HTERT RPE-1 (cell line): Measurements from ENCODE around the gene NUP210L.
"Not testable (repeated sequence)": the region's sequence is repeated elsewhere in the genome, so short reads cannot be mapped to it uniquely, and the experiment has no call there.

Experiments used
- in situ Hi-C: fragments of 300-500 bp; cut with MboI; formaldehyde crosslinking; loops from 4 replicates; pipeline ENCODE4 v1.14.3; 2020; ENCODE audit warnings: low sequenced_read_pairs

NUP210L gene

DNA sequence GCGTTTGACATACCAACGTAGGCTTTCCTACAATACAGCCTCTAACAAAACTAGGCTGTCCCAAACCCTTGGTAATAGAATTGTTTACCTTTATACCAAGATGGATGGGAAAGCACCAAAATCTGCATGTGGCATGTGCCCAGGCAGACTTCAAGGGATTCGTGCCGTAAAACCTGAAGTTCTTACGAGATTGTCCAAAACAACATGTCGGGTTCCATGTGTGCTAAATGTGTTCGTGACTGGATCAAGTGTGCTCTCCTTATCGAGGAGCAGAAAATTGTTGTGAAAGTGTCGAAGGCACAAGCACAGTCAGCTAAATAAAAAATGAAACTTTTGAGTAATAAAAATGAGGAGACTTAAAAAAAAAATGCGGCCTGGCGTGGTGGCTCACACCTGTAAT is 159.2 kb downstream of the NUP210L start:
- in situ Hi-C loops: no loop called here

GRCh38 chr1:153995202-153995601 is 159.7 kb downstream of the NUP210L start:
- in situ Hi-C loops: no loop called here

GRCh38 chr1:153991806-153992205 is 163.1 kb downstream of the NUP210L start:
- in situ Hi-C loops: no loop called here

DNA sequence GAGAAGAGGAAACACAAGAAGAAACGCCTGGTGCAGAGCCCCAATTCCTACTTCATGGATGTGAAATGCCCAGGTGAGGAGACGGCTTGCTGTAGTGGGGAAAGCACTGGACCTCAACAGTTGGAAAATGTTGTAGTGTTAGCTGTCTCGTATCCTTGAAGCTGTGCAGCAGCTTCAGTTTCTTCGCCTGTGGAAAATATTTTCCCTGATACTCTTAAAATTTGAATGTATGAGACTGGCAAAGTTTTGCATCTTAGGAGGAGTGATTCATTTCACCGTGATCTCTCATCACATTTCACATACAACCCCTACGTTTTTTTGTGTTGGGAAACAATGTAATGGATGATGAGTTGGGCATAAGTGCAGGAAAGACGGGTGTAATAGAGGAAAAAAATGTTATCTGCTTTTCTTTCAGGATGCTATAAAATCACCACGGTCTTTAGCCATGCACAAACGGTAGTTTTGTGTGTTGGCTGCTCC is 163.7 kb downstream of the NUP210L start:
- in situ Hi-C loops: no loop called here

DNA sequence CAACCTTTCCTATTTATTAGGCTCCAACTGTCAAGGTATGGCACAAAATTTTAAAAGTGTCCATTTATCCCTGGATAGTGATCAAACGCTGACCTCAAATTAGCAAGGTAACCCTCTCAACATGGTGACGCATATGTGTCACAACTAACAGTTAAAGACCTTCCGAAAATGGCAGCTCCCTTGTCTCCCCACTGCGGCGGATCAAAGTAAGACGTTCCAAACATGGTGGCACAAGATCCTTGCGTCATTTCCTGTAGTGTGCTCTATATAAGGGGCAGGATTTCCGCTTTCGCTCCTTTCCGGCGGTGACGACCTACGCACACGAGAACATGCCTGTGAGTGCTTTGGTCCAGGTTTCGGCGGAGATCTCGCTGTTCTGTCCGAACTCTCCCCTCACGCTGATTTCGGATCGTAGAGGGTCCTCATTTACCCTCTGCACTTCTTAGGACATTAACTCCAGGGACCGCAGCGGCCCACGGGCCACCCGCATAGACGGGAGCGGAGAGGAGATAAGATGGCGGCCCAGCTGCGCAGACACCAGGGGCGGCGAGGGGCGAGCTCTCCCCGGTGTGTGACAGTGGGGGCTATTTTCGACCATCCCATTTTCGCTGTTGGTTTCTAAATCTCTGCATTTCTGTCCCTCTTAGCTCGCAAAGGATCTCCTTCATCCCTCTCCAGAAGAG is 164.3 kb downstream of the NUP210L start, which contains the start of gene RPS27:
Gene RPS27, plus strand, starts transcription at position 295 of the 683 bp plus-strand sequence. Its CDS starts 35 bp downstream, at position 330.
- in situ Hi-C loops: no loop called here

- in situ Hi-C loops: no loop called here
Measured at GRCh38 chr1:153987621-153988020, 167.3 kb downstream of the NUP210L start.

DNA sequence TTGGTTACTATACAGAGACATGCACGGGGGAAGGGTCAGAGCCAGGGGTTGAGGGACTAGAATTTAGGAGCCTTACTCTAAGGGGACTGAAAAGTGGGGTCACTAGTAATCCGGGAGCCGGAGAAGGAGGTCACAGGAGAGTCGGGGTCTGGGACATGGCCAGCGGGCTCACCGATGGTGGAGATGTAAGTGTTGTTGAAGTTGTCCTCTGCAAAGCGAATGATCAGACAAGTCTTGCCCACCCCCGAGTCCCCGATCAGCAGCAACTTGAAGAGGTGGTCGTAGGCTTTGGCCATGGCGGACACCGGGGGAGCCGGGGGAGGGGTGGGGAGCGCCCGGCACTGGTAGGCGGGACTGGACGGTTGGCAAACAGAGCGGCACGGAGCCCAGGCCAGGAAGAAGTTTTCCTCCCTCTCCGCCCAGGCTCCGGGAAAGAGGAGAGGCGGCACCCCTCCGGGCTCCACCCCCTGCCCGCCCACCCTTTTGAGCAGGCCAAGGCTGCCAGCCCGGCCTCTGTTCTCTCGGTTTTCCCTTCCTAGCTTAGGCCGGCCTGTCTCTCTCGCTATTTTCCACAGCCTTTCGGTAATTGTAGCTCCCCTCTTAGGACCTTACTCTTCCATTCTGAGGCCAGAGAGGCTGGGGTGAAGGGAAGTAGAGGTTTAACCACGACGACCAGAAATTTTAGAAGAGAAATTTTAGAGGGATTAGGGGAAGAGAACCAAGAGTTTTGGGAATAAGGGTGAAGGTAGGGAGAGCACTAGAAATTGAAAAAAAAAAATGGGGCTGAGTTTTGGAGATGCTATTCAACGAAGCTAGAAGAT is 168.7 kb downstream of the NUP210L start, which contains the start of gene RAB13:
Gene RAB13, minus strand, starts transcription at position 399 of the 821 bp plus-strand sequence. Its CDS starts 103 bp downstream, at position 296.
- in situ Hi-C loops: no loop called here

- in situ Hi-C loops: no loop called here
Measured at GRCh38 chr1:153985341-153985912, 169.4 kb downstream of the NUP210L start.

- in situ Hi-C loops: no loop called here
Measured at GRCh38 chr1:153984123-153984894, 170.6 kb downstream of the NUP210L start.

DNA sequence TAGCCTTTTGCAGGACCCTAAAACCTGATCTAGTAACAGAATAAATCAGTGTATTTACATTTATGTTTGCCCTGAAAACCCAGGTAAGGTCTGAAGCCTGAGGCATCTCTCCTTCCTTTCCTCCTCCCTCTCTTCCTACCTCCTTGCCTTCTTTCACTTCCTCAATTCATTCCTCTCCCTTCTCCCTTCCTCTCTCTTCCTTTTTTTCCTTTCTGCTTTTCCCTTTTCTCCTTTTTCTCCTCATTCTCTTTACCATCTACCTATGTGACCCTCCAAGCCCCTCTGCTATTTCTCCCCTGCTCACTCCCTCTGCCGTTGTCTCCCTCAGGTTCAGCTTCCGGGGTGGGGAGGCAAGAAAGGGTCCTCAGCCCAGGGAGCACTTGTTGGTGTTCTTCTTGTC is 173.1 kb downstream of the NUP210L start:
- in situ Hi-C loops: not testable (repeated sequence)

- in situ Hi-C loops: not testable (repeated sequence)
Measured at GRCh38 chr1:153979091-153979490, 175.8 kb downstream of the NUP210L start.

- in situ Hi-C loops: no loop called here
Measured at GRCh38 chr1:153978274-153978909, 176.5 kb downstream of the NUP210L start.

GRCh38 chr1:153977250-153978240 is 177.3 kb downstream of the NUP210L start, which contains the start of gene JTB:
Gene JTB, minus strand, starts transcription at chr1:153977674. Its CDS starts 422 bp downstream, at chr1:153977252.
- in situ Hi-C loops: no loop called here

DNA sequence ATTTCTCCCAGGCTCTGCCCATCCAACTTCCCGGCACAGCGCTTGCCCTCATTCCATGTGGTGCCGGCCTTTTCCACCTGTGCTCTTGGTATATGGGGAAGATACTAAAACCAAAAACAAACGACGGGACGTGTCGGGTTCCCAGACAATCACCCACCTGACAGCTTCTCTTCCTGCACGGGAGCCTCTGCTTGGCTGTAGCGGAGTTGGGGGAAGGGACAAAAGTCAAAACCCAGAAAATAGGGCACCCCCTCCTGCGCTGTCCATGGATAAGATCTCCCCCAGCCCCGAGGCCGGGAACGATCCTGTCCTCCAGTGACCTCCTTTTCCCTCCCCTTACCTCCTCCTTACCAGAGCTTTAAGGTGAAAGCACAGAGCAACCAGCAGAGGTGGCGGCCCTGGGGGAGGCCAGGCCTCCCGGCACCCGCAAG is 178.0 kb downstream of the NUP210L start:
- in situ Hi-C loops: no loop called here

GRCh38 chr1:153973525-153973924 is 181.3 kb downstream of the NUP210L start:
- in situ Hi-C loops: no loop called here

- in situ Hi-C loops: no loop called here
Measured at GRCh38 chr1:153973071-153973470, 181.8 kb downstream of the NUP210L start.

- in situ Hi-C loops: no loop called here
Measured at GRCh38 chr1:153970346-153970745, 184.5 kb downstream of the NUP210L start.

DNA sequence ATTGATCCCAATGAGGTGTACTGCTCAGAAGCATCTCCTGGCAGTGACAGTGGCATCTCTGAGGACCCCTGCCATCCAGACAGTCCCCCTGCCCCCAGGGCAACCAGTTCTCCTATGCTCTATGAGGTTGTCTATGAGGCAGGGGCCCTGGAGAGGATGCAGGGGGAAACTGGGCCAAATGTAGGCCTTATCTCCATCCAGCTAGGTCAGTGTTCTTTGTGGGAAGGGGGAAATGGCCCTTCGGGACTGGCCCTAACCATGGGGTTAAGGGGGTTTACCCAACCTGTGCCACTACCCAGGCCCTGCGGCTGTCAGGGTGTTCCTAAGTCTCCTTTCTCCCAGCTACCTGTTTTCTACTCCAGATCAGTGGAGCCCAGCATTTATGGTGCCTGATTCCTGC is 185.9 kb downstream of the NUP210L start:
- in situ Hi-C loops: no loop called here

DNA sequence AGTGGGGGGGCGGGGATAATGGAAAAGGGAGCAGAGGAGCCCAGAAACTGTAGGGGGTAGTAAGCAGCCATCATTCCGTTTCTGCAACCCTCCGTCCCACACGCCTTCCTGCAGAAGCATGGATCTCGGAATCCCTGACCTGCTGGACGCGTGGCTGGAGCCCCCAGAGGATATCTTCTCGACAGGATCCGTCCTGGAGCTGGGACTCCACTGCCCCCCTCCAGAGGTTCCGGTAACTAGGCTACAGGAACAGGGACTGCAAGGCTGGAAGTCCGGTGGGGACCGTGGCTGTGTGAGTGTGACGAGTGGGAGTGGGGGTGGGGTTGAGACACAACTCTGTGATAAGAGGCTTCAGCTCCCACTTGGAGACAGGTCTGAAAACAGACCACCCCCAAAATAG is 186.5 kb downstream of the NUP210L start:
- in situ Hi-C loops: no loop called here
